Measurements from ENCODE around the gene TCF25.
"Not testable (repeated sequence)": the region's sequence is repeated elsewhere in the genome, so short reads cannot be mapped to it uniquely, and the experiment has no call there.

TCF25 gene

DNA sequence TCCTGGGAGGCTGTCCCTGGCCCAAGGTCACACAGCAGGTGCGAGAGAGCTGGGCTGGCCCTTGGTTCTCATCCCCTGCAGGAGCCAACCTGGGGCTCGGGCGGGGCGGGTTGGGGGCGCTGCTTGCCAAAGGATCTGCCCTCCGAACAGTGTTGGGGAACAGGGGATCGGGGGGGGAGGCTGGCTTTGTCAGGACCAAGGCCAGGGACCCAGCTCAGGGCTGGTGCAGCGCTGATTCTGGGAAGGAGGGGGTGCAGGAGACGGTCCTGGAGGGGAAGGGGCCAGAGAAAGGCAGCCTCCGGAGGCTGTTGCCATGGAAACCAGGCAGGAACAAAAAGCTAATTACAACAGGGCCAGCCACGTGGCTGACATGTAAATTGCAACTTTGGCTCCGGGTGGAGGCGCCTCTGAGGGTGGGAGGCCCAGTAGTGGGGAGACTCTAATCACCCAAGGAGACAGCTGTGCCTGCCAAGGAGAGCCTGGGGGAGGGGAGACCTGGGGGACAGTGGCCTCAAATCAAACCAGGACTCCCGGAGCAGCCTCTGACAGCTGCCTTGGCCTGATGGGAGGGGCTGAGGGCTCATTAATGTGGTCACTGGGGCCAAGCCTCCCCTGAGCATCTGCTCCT is 51.0 kb downstream of the TCF25 start:
- no peak overlapping the region for H3K4me3 ChIP-seq (ENCODE audit: low read length)

DNA sequence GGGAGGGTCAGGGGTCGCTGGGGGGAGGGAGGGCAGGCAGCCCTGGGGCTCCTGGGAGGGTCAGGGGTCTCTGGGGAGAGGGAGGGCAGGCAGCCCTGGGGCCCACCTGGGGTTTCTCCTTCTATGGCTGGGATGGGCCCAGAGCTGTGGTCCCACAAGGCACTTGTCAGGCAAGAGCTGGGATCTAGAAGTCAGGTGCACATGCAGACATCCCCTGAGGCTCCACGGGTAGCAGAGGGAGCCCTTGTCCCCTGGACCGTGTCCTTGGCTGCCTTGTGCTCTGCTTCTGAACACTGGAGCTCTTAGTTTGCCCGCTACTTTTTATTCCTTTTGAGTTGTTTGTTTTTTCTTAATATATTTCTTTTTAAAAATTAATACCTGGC is 51.5 kb downstream of the TCF25 start:
- Histone ChIP-seq H3K27me3 (ENCODE audit: control insufficient read depth, insufficient read depth, low read length) (peaks cover 12% of the 10 kb centered on the region), H3K36me3 (ENCODE audit: control insufficient read depth, insufficient read depth, low read length) (no peaks in the 10 kb centered on the region), H3K4me3 (ENCODE audit: low read length) (no peak overlapping the region), H3K27ac (ENCODE audit: low read depth, low read length) (no peak overlapping the region), H3K4me1 (ENCODE audit: control insufficient read depth, insufficient read depth, low read length) (peaks cover 13% of the 10 kb centered on the region), H3K9ac (ENCODE audit: low read length) (no peak overlapping the region)

More for the DNA sequence above, 51.0 kb downstream of the TCF25 start:
- Histone ChIP-seq H3K4me1 (ENCODE audit: control insufficient read depth, insufficient read depth, low read length) (peaks cover 13% of the 10 kb centered on the region), H3K9ac (ENCODE audit: low read length) (no peak overlapping the region), H3K27ac (ENCODE audit: low read depth, low read length) (no peak overlapping the region), H3K36me3 (ENCODE audit: control insufficient read depth, insufficient read depth, low read length) (no peaks in the 10 kb centered on the region), H3K27me3 (ENCODE audit: control insufficient read depth, insufficient read depth, low read length) (peaks cover 16% of the 10 kb centered on the region)

DNA sequence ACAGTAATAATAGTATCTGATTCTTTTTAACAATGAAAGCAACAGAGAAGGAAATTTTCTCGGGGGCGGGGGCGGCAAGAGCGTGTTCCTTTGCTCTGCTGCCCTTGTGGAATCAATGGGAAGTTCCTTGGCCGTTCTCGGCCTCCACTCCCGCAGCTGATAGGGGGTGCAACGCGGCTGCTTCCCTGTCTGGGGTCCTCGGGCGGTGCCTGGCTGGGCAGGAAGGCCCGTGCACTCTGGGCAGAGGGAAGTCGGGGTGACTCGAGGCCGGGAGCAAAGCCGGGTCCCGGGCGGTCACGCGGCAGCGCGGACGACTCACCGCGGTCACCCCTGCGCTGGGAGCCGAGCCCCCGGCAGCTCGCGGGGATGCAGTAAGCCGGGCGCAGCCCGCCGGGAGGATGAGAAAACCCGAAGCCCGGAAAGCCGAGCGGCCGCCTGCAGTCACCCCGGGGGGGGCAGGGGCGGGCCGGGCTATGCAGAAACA is 52.2 kb downstream of the TCF25 start:
- H3K36me3 ChIP-seq (ENCODE audit: control insufficient read depth, insufficient read depth, low read length), result no peaks in the 10 kb centered on the region
- H3K4me3 ChIP-seq (ENCODE audit: low read length), result peak overlapping the region; percentile 32
- no peak overlapping the region for H3K9ac ChIP-seq (ENCODE audit: low read length)
- peaks cover 12% of the 10 kb centered on the region for H3K27me3 ChIP-seq (ENCODE audit: control insufficient read depth, insufficient read depth, low read length)
- no peak overlapping the region for H3K27ac ChIP-seq (ENCODE audit: low read depth, low read length)
- H3K4me1 ChIP-seq (ENCODE audit: control insufficient read depth, insufficient read depth, low read length), result peaks cover 13% of the 10 kb centered on the region

DNA sequence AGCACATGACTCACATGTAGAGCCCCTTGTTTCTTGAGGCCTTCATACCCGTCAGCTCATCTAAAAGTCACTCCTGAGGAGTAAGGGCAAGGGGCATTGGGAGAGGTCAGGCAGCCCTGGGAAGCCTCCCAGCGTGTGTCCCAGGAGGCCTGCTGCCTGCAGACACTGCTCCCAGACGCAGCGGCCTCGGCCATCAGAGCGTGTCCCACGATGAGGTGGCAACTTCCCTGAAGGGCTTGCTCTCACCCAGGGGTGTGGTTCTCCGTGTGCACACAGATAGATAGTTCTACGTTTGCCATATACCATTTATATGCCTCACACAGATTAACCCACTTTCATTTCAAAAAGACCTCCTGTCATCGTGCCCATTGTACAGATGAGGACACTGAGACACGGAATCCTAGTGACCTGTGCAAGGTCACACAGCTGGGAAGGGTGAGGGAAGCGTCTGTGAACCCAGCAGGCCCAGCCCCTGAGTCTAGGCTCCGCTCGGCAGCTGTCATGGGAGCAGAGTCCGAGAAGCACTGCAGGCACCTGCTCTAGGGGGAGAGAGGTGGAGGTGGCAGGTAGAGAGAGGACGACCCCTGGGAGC is 58.0 kb downstream of the TCF25 start:
- H3K27ac ChIP-seq (ENCODE audit: low read depth, low read length), result no peak overlapping the region
- no peaks in the 10 kb centered on the region for H3K36me3 ChIP-seq (ENCODE audit: control insufficient read depth, insufficient read depth, low read length)
- H3K9ac ChIP-seq (ENCODE audit: low read length), result no peak overlapping the region
- H3K4me3 ChIP-seq (ENCODE audit: low read length), result no peak overlapping the region
- no peaks in the 10 kb centered on the region for H3K4me1 ChIP-seq (ENCODE audit: control insufficient read depth, insufficient read depth, low read length)
- H3K27me3 ChIP-seq (ENCODE audit: control insufficient read depth, insufficient read depth, low read length), result no peaks in the 10 kb centered on the region

GRCh38 chr16:89931964-89932363 is 58.6 kb downstream of the TCF25 start:
- Histone ChIP-seq H3K9ac (ENCODE audit: low read length) (no peak overlapping the region), H3K4me3 (ENCODE audit: low read length) (no peak overlapping the region), H3K27ac (ENCODE audit: low read depth, low read length) (no peak overlapping the region), H3K27me3 (ENCODE audit: control insufficient read depth, insufficient read depth, low read length) (no peaks in the 10 kb centered on the region), H3K4me1 (ENCODE audit: control insufficient read depth, insufficient read depth, low read length) (no peaks in the 10 kb centered on the region), H3K36me3 (ENCODE audit: control insufficient read depth, insufficient read depth, low read length) (no peaks in the 10 kb centered on the region)

DNA sequence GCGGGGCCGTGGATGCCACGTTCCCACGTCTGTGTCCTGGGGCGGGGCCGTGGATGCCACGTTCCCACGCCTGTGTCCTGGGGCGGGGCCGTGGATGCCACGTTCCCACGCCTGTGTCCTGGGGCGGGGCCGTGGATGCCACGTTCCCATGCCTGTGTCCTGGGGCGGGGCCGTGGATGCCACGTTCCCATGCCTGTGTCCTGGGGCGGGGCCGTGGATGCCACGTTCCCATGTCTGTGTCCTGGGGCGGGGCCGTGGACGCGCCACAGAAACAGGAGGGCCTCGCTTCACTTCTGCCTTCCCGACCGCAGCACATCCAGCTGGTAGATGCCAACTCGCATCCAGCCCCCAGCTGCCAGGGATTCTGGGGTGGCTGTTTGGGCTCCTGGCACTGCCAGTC is 60.6 kb downstream of the TCF25 start:
- not testable (repeated sequence) for H3K9ac ChIP-seq (ENCODE audit: low read length); H3K4me3 ChIP-seq (ENCODE audit: low read length); H3K27me3 ChIP-seq (ENCODE audit: control insufficient read depth, insufficient read depth, low read length); H3K27ac ChIP-seq (ENCODE audit: low read depth, low read length); H3K36me3 ChIP-seq (ENCODE audit: control insufficient read depth, insufficient read depth, low read length); H3K4me1 ChIP-seq (ENCODE audit: control insufficient read depth, insufficient read depth, low read length)

GRCh38 chr16:89934611-89935553 is 61.5 kb downstream of the TCF25 start:
- no peak overlapping the region for H3K27ac ChIP-seq (ENCODE audit: low read depth, low read length)
- H3K27me3 ChIP-seq (ENCODE audit: control insufficient read depth, insufficient read depth, low read length), result no peaks in the 10 kb centered on the region
- no peaks in the 10 kb centered on the region for H3K4me1 ChIP-seq (ENCODE audit: control insufficient read depth, insufficient read depth, low read length)
- no peak overlapping the region for H3K9ac ChIP-seq (ENCODE audit: low read length)
- no peak overlapping the region for H3K4me3 ChIP-seq (ENCODE audit: low read length)
- H3K36me3 ChIP-seq (ENCODE audit: control insufficient read depth, insufficient read depth, low read length), result no peaks in the 10 kb centered on the region

- not testable (repeated sequence) for H3K4me3 ChIP-seq (ENCODE audit: low read length); H3K9ac ChIP-seq (ENCODE audit: low read length); H3K36me3 ChIP-seq (ENCODE audit: control insufficient read depth, insufficient read depth, low read length); H3K27ac ChIP-seq (ENCODE audit: low read depth, low read length); H3K27me3 ChIP-seq (ENCODE audit: control insufficient read depth, insufficient read depth, low read length); H3K4me1 ChIP-seq (ENCODE audit: control insufficient read depth, insufficient read depth, low read length)
These were observed 62.2 kb downstream of the TCF25 start for GRCh38 chr16:89935620-89936019.

DNA sequence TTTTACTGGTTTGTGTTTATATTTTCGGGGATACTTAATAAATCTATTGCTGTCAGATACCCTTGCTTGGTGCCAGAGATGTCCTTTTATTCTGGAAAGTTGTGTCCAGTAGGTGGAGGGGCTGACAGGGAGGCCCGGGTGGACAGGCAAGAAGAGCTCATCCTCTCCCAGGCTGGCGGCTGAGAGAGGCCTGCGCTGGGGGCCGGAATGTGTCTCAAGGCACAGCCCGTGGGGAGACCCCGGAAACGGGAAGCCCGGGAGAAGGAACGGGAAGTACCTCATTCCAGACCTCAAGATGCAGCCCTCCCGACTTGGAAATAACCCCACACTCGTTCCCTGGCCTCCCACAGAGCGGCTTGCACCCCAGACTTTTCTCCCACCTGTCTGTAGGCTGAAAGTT is 62.6 kb downstream of the TCF25 start:
- H3K4me1 ChIP-seq (ENCODE audit: control insufficient read depth, insufficient read depth, low read length), result no peaks in the 10 kb centered on the region
- H3K9ac ChIP-seq (ENCODE audit: low read length), result no peak overlapping the region
- no peak overlapping the region for H3K27ac ChIP-seq (ENCODE audit: low read depth, low read length)
- H3K27me3 ChIP-seq (ENCODE audit: control insufficient read depth, insufficient read depth, low read length), result no peaks in the 10 kb centered on the region
- H3K36me3 ChIP-seq (ENCODE audit: control insufficient read depth, insufficient read depth, low read length), result no peaks in the 10 kb centered on the region
- H3K4me3 ChIP-seq (ENCODE audit: low read length), result no peak overlapping the region

- H3K4me1 ChIP-seq (ENCODE audit: control insufficient read depth, insufficient read depth, low read length), result no peaks in the 10 kb centered on the region
- H3K27me3 ChIP-seq (ENCODE audit: control insufficient read depth, insufficient read depth, low read length), result no peaks in the 10 kb centered on the region
- no peak overlapping the region for H3K27ac ChIP-seq (ENCODE audit: low read depth, low read length)
- H3K9ac ChIP-seq (ENCODE audit: low read length), result no peak overlapping the region
- no peaks in the 10 kb centered on the region for H3K36me3 ChIP-seq (ENCODE audit: control insufficient read depth, insufficient read depth, low read length)
- H3K4me3 ChIP-seq (ENCODE audit: low read length), result no peak overlapping the region
These were observed 63.1 kb downstream of the TCF25 start for GRCh38 chr16:89936508-89936907.

DNA sequence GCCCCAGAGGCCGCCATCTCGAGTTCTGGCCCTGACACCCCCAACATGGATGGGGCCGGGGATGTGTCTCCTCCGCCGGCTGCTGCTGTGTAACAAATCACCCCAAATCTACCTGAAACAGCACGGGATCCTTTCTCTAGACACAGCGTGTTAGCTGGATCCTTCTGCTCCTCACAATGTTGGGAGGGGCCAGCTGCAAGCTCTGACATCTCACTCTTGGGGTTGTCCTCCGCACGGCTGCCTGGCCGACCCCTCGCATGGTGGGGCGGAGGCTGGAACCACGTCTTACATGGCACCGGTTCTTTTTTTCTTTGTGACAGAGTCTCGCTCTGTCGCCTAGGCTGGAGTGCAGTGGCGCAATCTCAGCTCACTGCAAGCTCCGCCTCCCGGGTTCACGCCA is 63.6 kb downstream of the TCF25 start:
- Histone ChIP-seq H3K4me3 (ENCODE audit: low read length) (no peak overlapping the region), H3K9ac (ENCODE audit: low read length) (no peak overlapping the region), H3K4me1 (ENCODE audit: control insufficient read depth, insufficient read depth, low read length) (no peaks in the 10 kb centered on the region), H3K27me3 (ENCODE audit: control insufficient read depth, insufficient read depth, low read length) (no peaks in the 10 kb centered on the region), H3K36me3 (ENCODE audit: control insufficient read depth, insufficient read depth, low read length) (no peaks in the 10 kb centered on the region), H3K27ac (ENCODE audit: low read depth, low read length) (no peak overlapping the region)

DNA sequence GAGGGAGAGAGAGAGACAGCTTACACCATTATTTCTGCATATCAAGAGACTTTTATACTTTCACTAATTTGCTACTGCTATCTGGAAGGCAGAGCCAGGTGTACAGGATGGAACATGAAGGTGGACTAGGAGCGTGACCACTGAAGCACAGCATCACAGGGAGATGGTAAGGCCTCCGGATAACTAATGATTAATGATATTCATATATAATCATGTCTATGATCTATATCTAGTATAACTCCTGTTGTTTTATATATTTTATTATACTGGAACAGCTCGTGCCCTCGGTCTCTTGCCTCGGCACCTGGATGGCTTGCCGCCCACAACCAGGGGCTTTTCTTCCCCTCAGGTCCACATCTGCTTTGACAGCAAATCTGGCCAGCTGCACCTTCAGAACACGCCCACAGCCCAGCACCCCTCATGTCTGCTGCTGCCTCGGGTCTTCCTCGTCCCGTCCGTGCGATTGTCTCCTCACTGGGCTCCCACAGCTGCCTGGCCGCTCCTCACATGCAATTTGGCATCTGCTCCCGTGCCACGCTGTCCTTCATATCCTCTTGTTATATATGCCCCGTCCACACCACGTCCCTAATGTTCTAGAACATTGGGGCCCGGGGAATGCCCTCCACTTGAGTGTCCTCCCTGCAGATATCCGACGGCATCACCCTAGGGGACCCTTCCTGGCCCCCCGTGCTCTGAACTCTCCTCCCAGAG is 64.9 kb downstream of the TCF25 start:
- no peak overlapping the region for H3K4me3 ChIP-seq (ENCODE audit: low read length)
- no peaks in the 10 kb centered on the region for H3K4me1 ChIP-seq (ENCODE audit: control insufficient read depth, insufficient read depth, low read length)
- no peak overlapping the region for H3K27ac ChIP-seq (ENCODE audit: low read depth, low read length)
- no peaks in the 10 kb centered on the region for H3K27me3 ChIP-seq (ENCODE audit: control insufficient read depth, insufficient read depth, low read length)
- no peak overlapping the region for H3K9ac ChIP-seq (ENCODE audit: low read length)
- no peaks in the 10 kb centered on the region for H3K36me3 ChIP-seq (ENCODE audit: control insufficient read depth, insufficient read depth, low read length)
